HepG2 (cell line): ENCODE data around the gene BRAP. TPM values are rescaled to one million over a fixed set of nuclear protein-coding genes. Genes with fewer than 3 reads are reported as not detected.

Experiments used
- ATM ChIP-seq: fragments of 450-650 bp; IDR thresholded peaks from 2 replicates; pipeline ENCODE4 v1.7.1; 2017; ENCODE audit warnings: mild to moderate bottlenecking, borderline replicate concordance
- CHCHD3 ChIP-seq: sonication (generic); formaldehyde crosslinking; IDR thresholded peaks from 2 replicates; pipeline ENCODE4 v1.8.0; 2022; ENCODE audit warnings: mild to moderate bottlenecking, missing genetic modification reagents, moderate library complexity
- KLF15 ChIP-seq: sonication (generic); formaldehyde crosslinking; IDR thresholded peaks from 2 replicates; pipeline ENCODE4 v1.8.1; 2023; ENCODE audit warnings: borderline replicate concordance, mild to moderate bottlenecking, inconsistent platforms, missing genetic modification reagents, mixed read lengths
- KMT2B ChIP-seq: IDR thresholded peaks from 2 replicates; pipeline ENCODE4 v1.6.1; 2016; ENCODE audit warnings: missing genetic modification reagents, missing compliant biosample characterization
- MEIS2 ChIP-seq: sonication (generic); formaldehyde crosslinking; IDR thresholded peaks from 2 replicates; pipeline ENCODE4 v1.9.0; 2021; ENCODE audit warnings: mild to moderate bottlenecking, missing genetic modification reagents
- SAFB2 ChIP-seq: sonication (generic); formaldehyde crosslinking; IDR thresholded peaks from 2 replicates; pipeline ENCODE4 v1.5.1; 2020; ENCODE audit warnings: missing genetic modification reagents, low read depth, mild to moderate bottlenecking, borderline replicate concordance
- TCF7L2 ChIP-seq: IDR thresholded peaks from 2 replicates; pipeline ENCODE4 v1.6.1; 2011; ENCODE audit warnings: mild to moderate bottlenecking, low read depth, low read length, moderate library complexity
- ZNF101 ChIP-seq: sonication (generic); formaldehyde crosslinking; IDR thresholded peaks from 2 replicates; pipeline ENCODE4 v1.4.0; 2020; ENCODE audit warnings: mild to moderate bottlenecking, low read depth, missing genetic modification reagents, borderline replicate concordance
- ZNF547 ChIP-seq: sonication (generic); formaldehyde crosslinking; IDR thresholded peaks from 2 replicates; pipeline ENCODE4 v1.5.1; 2020; ENCODE audit warnings: mild to moderate bottlenecking, missing genetic modification reagents
- ZNF777 ChIP-seq: sonication (generic); formaldehyde crosslinking; IDR thresholded peaks from 2 replicates; pipeline ENCODE4 v1.4.0; 2020; ENCODE audit warnings: missing genetic modification reagents
- polyA plus RNA-seq, 8 experiments: library from polyadenylated mRNA; depleted of rRNA in 3 of 8; stranded (reverse) in 7 of 8; unstranded in 1 of 8; fragments of >200 nt; fragmentation: Illumina TruSeq in 4 of 8; extraction: Trizol in 4 of 8; gene quantifications; 2 replicates each; pipeline versions ENCODE4 v1.2.1 to v1.2.3, GENCODE V29; 2011 to 2016; ENCODE audit warnings: low read depth in 4 of 8, missing spikeins in 1 of 8, mixed read lengths in 1 of 8; ENCODE audit not compliant: insufficient read depth in 1 of 8
- total RNA-seq, 5 experiments: library from RNA; depleted of rRNA; stranded (reverse); fragments of >200 nt; fragmentation: Illumina TruSeq; extraction: Trizol; gene quantifications; 2 replicates each; pipeline ENCODE4 v1.2.3, GENCODE V29; 2016; ENCODE audit warnings: low read depth in 1 of 5
- TF ChIP-seq, protein P1 (sequence below): sonication (generic); formaldehyde crosslinking; IDR thresholded peaks from 2 replicates; pipeline ENCODE4 v1.8.1; 2022; ENCODE audit warnings: low read depth, mild to moderate bottlenecking, missing genetic modification reagents
- TF ChIP-seq, protein P2 (sequence below): sonication (generic); formaldehyde crosslinking; IDR thresholded peaks from 2 replicates; pipeline ENCODE4 v1.5.1; 2020; ENCODE audit warnings: missing genetic modification reagents, mild to moderate bottlenecking, borderline replicate concordance
- TF ChIP-seq, protein P3 (sequence below): sonication (generic); formaldehyde crosslinking; IDR thresholded peaks from 2 replicates; pipeline ENCODE4 v1.8.0; 2022; ENCODE audit warnings: mild to moderate bottlenecking, missing genetic modification reagents, moderate library complexity

The BRAP gene
- total and polyA plus RNA-seq, 2 of the 13 experiments (the other 11 are each of a cell fraction or from before 2014, with no cell fraction given) = 8.1 to 15.4 TPM

DNA sequence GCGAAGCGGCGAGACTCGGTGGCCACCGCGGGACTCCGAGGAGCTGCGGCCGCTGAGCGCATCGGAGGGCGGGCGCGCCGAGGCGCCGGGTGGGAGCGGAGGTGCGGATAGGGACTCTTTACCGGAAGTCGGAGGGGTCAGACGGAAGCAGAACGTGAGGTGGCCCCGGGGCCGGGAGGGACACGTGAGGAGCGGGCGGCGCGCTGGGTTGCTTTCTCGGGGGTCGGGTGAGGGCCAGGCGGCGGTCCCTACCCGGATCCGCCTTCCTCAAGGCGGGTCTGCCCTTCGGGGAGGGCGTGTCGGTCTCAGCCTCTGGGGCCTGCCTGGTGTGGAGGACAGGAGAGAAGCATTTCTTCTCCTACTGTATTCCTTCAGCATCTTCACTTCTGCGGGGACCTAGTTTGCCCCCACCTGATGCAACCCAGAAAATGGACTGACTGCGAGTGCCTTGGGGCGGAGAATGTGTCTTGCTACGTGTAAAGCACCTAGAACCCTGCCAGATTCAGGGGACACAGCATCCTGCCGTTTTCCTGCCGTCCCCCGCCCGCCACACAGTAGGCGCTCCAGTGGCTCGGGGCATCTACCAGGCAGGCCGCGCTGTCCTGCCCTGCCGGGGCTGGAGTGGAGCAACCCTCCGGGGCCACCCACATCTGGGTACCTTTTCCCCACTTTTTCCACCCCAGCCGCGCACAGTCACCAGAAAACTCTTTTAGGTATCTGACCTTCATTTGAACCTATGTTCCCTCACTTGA, 86.1 kb downstream of the BRAP start (continued):
- TF ChIP-seq, protein P1, sequence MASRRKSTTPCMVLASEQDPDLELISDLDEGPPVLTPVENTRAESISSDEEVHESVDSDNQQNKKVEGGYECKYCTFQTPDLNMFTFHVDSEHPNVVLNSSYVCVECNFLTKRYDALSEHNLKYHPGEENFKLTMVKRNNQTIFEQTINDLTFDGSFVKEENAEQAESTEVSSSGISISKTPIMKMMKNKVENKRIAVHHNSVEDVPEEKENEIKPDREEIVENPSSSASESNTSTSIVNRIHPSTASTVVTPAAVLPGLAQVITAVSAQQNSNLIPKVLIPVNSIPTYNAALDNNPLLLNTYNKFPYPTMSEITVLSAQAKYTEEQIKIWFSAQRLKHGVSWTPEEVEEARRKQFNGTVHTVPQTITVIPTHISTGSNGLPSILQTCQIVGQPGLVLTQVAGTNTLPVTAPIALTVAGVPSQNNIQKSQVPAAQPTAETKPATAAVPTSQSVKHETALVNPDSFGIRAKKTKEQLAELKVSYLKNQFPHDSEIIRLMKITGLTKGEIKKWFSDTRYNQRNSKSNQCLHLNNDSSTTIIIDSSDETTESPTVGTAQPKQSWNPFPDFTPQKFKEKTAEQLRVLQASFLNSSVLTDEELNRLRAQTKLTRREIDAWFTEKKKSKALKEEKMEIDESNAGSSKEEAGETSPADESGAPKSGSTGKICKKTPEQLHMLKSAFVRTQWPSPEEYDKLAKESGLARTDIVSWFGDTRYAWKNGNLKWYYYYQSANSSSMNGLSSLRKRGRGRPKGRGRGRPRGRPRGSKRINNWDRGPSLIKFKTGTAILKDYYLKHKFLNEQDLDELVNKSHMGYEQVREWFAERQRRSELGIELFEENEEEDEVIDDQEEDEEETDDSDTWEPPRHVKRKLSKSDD (CRISPR knock-in tag) = no peak
- TF ChIP-seq, protein P2, sequence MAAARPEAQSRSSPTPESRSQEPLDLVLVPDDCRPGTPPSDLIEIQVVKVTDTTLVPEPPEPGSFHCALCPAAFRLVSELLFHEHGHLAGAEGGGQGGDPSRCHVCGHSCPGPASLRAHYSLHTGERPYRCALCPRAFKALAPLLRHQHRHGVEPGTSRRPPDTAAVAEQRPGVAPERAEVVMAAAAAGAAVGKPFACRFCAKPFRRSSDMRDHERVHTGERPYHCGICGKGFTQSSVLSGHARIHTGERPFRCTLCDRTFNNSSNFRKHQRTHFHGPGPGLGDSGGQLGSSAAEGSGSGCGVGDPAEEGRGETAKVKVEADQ (CRISPR knock-in tag) = no peak
- TF ChIP-seq SAFB2 (CRISPR knock-in tag) (no peak; the same call in 1 of the 2 replicates), TCF7L2 (no peak), ZNF547 (no peak), KLF15 (CRISPR knock-in tag) (no peak), KMT2B (CRISPR knock-in tag) (peak; percentile 87), ZNF101 (CRISPR knock-in tag) (no peak), ZNF777 (CRISPR knock-in tag) (no peak), ATM (no peak), CHCHD3 (CRISPR knock-in tag) (no peak), MEIS2 (CRISPR knock-in tag) (peak; percentile 59; the same call in 1 of the 2 replicates)
- TF ChIP-seq, protein P3, sequence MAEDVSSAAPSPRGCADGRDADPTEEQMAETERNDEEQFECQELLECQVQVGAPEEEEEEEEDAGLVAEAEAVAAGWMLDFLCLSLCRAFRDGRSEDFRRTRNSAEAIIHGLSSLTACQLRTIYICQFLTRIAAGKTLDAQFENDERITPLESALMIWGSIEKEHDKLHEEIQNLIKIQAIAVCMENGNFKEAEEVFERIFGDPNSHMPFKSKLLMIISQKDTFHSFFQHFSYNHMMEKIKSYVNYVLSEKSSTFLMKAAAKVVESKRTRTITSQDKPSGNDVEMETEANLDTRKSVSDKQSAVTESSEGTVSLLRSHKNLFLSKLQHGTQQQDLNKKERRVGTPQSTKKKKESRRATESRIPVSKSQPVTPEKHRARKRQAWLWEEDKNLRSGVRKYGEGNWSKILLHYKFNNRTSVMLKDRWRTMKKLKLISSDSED = no peak
